Endothelial cell of umbilical vein (primary cell): ENCODE data around the gene VSIR. TPM values are rescaled to one million over a fixed set of nuclear protein-coding genes. Genes with fewer than 3 reads are reported as not detected.

Experiments
- BruUV-seq: library from RNA; stranded (reverse); fragments of 400-500 nt; replicated peaks from 2 replicates; lab custom pipeline; 2021; lab: Mats Ljungman, UMichigan
- CTCF ChIA-PET: fragments of 300-600, 350-600 bp; sonication (Branson Sonifier 250); formaldehyde crosslinking; loops from one replicate; lab custom pipeline; 2021; ENCODE audit warnings: antibody characterized with exemption, inconsistent platforms; lab: Charles Lee
- POLR2A ChIA-PET: fragments of 300-600, 350-600 bp; sonication (Branson Sonifier 250); formaldehyde crosslinking; loops from one replicate; lab custom pipeline; 2021; ENCODE audit warnings: antibody characterized with exemption, inconsistent platforms; lab: Charles Lee
- DNase-seq: peaks from one replicate; pipeline ENCODE4 v3.0.0-alpha.2; 2011; ENCODE audit warnings: low read depth, low spot score
- FAIRE-seq: peaks from 2 replicates; lab custom pipeline; 2011; peaks lifted over from hg19 to GRCh38; lab: Jason Lieb, UNC
- H2AFZ ChIP-seq: 2 replicates; pipeline ENCODE4 v1.6.0; 2012; ENCODE audit warnings: low read depth, low read length, control low read depth, inconsistent platforms
- H3K27ac ChIP-seq: 2 replicates; pipeline ENCODE4 v1.5.1; 2011; ENCODE audit warnings: low read depth, mild to moderate bottlenecking, control low read depth, low read length, moderate library complexity; ENCODE audit not compliant: insufficient read depth
- H3K27me3 ChIP-seq, 2 experiments: 2 replicates each; pipeline versions ENCODE4 v1.6.0 to v1.6.1; 2011; ENCODE audit warnings: low read length in 2 of 2, mixed read lengths in 1 of 2; ENCODE audit not compliant: control insufficient read depth in 2 of 2, insufficient read depth in 2 of 2
- H3K36me3 ChIP-seq, 2 experiments: 2 replicates in 1 of 2; 3 replicates in 1 of 2; pipeline ENCODE4 v1.5.1; 2011; ENCODE audit warnings: low read length in 2 of 2, mild to moderate bottlenecking in 1 of 2, moderate library complexity in 1 of 2; ENCODE audit not compliant: control insufficient read depth in 2 of 2, insufficient read depth in 2 of 2; ENCODE audit errors: extremely low read depth in 1 of 2
- H3K4me1 ChIP-seq: 3 replicates; pipeline ENCODE4 v1.5.1; 2011; ENCODE audit warnings: mild to moderate bottlenecking, low read length; ENCODE audit not compliant: control insufficient read depth, insufficient read depth; ENCODE audit errors: extremely low read depth
- H3K4me2 ChIP-seq: 2 replicates; pipeline ENCODE4 v1.6.1; 2011; ENCODE audit warnings: low read length, control low read depth, mixed read lengths; ENCODE audit not compliant: insufficient read depth
- H3K4me3 ChIP-seq, 3 experiments: fragments of 200-600 bp in 1 of 3; sonication (generic), shearing (Covaris generic) in 1 of 3; replicated peaks in 1 of 3; 2 replicates each; pipeline ENCODE4 v1.5.1; 2011 to 2016; ENCODE audit warnings: control low read depth in 3 of 3, low read length in 3 of 3, mild to moderate bottlenecking in 2 of 3, inconsistent platforms in 1 of 3, low read depth in 1 of 3, moderate library complexity in 1 of 3; ENCODE audit not compliant: insufficient read depth in 1 of 3
- H3K79me2 ChIP-seq: 2 replicates; pipeline ENCODE4 v1.6.0; 2012; ENCODE audit warnings: low read length, inconsistent platforms; ENCODE audit not compliant: control insufficient read depth, insufficient read depth
- H3K9ac ChIP-seq: replicated peaks from 2 replicates; pipeline ENCODE3; 2011; ENCODE audit warnings: low read length, control low read depth; ENCODE audit not compliant: insufficient read depth; ENCODE audit errors: extremely low read depth
- H3K9me1 ChIP-seq: replicated peaks from 3 replicates; pipeline ENCODE4 v1.6.0; 2011; ENCODE audit warnings: mild to moderate bottlenecking, low read length; ENCODE audit not compliant: control insufficient read depth, insufficient read depth; ENCODE audit errors: extremely low read depth
- H3K9me3 ChIP-seq: replicated peaks from 2 replicates; pipeline ENCODE4 v1.5.1; 2012; ENCODE audit warnings: low read length, inconsistent platforms; ENCODE audit not compliant: control insufficient read depth, insufficient read depth
- H4K20me1 ChIP-seq: replicated peaks from 2 replicates; pipeline ENCODE3; 2011; ENCODE audit warnings: mild to moderate bottlenecking, low read length; ENCODE audit not compliant: control insufficient read depth, insufficient read depth; ENCODE audit errors: extremely low read depth
- EZH2 ChIP-seq: IDR thresholded peaks from 2 replicates; pipeline ENCODE4 v1.6.1; 2012; ENCODE audit warnings: borderline replicate concordance, low read depth, mild to moderate bottlenecking, moderate library complexity, low read length, inconsistent platforms; ENCODE audit not compliant: severe bottlenecking
- FOS ChIP-seq: IDR thresholded peaks from 2 replicates; pipeline ENCODE4 v1.6.1; 2011; ENCODE audit warnings: mild to moderate bottlenecking, low read length, moderate library complexity, borderline replicate concordance; ENCODE audit not compliant: insufficient read depth
- GATA2 ChIP-seq: IDR thresholded peaks from 2 replicates; pipeline ENCODE4 v1.7.0; 2011; ENCODE audit warnings: low read depth, mild to moderate bottlenecking, moderate library complexity, mixed read lengths, low read length; ENCODE audit not compliant: insufficient read length, insufficient read depth
- JUN ChIP-seq: IDR thresholded peaks from 2 replicates; pipeline ENCODE4 v1.6.1; 2011; ENCODE audit warnings: borderline replicate concordance, low read depth; ENCODE audit not compliant: insufficient read length, insufficient read depth
- MYC ChIP-seq: IDR thresholded peaks from one replicate; pipeline ENCODE4 v1.6.1; 2011; ENCODE audit warnings: mild to moderate bottlenecking, low read depth, low read length
- POLR2A ChIP-seq: IDR thresholded peaks from 2 replicates; pipeline ENCODE4 v1.6.1; 2012; ENCODE audit warnings: low read depth, mild to moderate bottlenecking, control low read depth, low read length
- POLR2AphosphoS5 ChIP-seq: IDR thresholded peaks from 2 replicates; pipeline ENCODE4 v1.6.1; 2012; ENCODE audit warnings: low read depth, mild to moderate bottlenecking, control low read depth, low read length, moderate library complexity; ENCODE audit not compliant: insufficient read depth
- dilution Hi-C: fragments of 300-500 bp; cut with MboI; formaldehyde crosslinking; loops from one replicate; pipeline ENCODE4 v1.15.0; 2019; ENCODE audit warnings: low sequenced_read_pairs; ENCODE audit not compliant: extremely low pct_ligation_motif_present
- intact Hi-C: fragments of 100-400 bp; cut with micrococcal nuclease; formaldehyde crosslinking; loops from one replicate; pipeline ENCODE4 v1.10.0; 2022
- polyA plus RNA-seq, 4 experiments: library from polyadenylated mRNA; depleted of rRNA in 3 of 4; stranded (reverse) in 3 of 4; unstranded in 1 of 4; fragments of >200 nt; gene quantifications; 2 replicates each; pipeline versions ENCODE4 v1.2.1 to v1.2.3, GENCODE V29; 2011 to 2012; ENCODE audit warnings: missing spikeins in 1 of 4
- total RNA-seq: library from RNA; stranded (reverse); gene quantifications from 2 replicates; pipeline ENCODE4 v1.2.3, GENCODE V29; 2021
- TF ChIP-seq, protein P1 (sequence below): IDR thresholded peaks from 2 replicates; pipeline ENCODE4 v1.6.1; 2011; ENCODE audit not compliant: insufficient read depth, insufficient read length
- TF ChIP-seq, protein P2 (sequence below), 2 donors: IDR thresholded peaks; 1 replicate in 1 of 2; 2 replicates in 1 of 2; pipeline ENCODE4 v1.5.1; 2011; ENCODE audit warnings: low read length in 2 of 2, mild to moderate bottlenecking in 2 of 2, moderate library complexity in 2 of 2, control low read depth in 1 of 2, inconsistent platforms in 1 of 2, low read depth in 1 of 2; ENCODE audit not compliant: insufficient read depth in 1 of 2; ENCODE audit errors: extremely low read depth in 1 of 2

VSIR gene
- total and polyA plus RNA-seq, 2 donors (not counting 3 experiments of a cell fraction or from before 2014, with no cell fraction given) = 4.9 to 6.3 TPM

DNA sequence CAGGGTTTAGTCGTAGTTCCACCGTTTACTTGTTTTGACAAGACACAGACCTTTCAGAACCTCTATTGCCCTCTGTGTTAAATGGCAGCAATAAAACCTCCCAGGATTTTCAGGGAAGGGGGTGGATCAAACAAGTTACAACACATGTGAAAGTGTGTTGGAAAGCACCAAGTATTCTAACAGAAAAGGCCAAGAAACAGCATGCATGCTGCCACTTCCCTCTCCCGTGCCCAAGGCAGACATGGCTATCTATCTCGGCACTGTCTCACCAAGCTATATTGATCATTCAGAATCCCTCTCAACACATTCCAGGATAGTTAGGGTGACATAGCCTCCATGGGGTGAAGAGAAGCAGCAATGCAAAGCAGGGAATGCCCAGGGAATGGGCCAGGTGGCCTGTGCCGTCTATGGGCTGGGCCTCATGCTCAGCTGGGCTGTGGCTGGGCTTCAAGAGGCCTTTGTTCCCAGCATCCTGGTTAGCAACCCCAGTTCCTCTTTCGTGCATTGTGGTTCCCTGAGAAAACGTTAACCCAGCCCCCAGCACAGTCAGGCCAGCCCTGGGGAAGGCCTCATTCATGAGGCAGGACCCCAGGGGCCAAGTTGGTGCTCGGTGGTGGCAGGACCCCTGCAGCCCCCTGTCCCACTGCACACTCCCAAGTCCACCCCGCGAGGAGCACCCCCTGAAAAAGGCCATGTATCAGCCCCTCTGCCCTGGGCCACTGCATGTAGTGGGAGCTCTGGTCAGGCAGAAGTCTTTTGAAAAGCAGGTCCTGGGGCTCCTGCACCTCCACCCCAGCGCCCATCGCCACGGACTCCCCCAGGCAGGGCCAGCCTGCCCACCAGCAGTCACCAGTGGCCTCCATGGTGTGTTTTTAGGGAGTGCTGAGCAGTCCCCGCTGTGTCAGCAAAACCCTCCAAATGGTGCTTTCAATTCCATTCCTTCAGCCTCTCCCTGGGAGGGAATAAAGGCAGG is 25.5 kb downstream of the VSIR start:
- Histone ChIP-seq H3K9me3 (no peaks in the 10 kb centered on the region), H3K9ac (no peak overlapping the region), H3K4me1 (peaks cover 15% of the 10 kb centered on the region), H3K27ac (no peak overlapping the region), H2AFZ (no peak overlapping the region), H3K79me2 (no peaks in the 10 kb centered on the region), H3K4me2 (no peak overlapping the region), H3K9me1 (no peaks in the 10 kb centered on the region), H3K36me3 (no peaks in the 10 kb centered on the region), H3K27me3 (no peaks in the 10 kb centered on the region), H4K20me1 (no peaks in the 10 kb centered on the region), H3K4me3 (no peak overlapping the region)
- TF ChIP-seq EZH2 (no peak), MYC (no peak), POLR2A (no peak), FOS (no peak), POLR2AphosphoS5 (no peak), JUN (no peak), GATA2 (no peak)
- TF ChIP-seq, protein P1, sequence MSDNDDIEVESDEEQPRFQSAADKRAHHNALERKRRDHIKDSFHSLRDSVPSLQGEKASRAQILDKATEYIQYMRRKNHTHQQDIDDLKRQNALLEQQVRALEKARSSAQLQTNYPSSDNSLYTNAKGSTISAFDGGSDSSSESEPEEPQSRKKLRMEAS = no peak
- TF ChIP-seq, protein P2, sequence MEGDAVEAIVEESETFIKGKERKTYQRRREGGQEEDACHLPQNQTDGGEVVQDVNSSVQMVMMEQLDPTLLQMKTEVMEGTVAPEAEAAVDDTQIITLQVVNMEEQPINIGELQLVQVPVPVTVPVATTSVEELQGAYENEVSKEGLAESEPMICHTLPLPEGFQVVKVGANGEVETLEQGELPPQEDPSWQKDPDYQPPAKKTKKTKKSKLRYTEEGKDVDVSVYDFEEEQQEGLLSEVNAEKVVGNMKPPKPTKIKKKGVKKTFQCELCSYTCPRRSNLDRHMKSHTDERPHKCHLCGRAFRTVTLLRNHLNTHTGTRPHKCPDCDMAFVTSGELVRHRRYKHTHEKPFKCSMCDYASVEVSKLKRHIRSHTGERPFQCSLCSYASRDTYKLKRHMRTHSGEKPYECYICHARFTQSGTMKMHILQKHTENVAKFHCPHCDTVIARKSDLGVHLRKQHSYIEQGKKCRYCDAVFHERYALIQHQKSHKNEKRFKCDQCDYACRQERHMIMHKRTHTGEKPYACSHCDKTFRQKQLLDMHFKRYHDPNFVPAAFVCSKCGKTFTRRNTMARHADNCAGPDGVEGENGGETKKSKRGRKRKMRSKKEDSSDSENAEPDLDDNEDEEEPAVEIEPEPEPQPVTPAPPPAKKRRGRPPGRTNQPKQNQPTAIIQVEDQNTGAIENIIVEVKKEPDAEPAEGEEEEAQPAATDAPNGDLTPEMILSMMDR (IDR thresholded peaks at IDR 0.05; ENCODE audit: extremely low read depth in 1 of 2, insufficient read depth in 1 of 2, low read depth in 1 of 2, low read length in 2 of 2) = no peak
- dilution Hi-C loops (no loop called here), intact Hi-C loops (loop anchor here (2.0 kb wide), 1 partner anchor 19 kb away; no protein-coding TSS in a partner anchor)
- no peak for DNase-seq
- ChIA-PET POLR2A (no interaction called here), CTCF (interaction anchor here (0.7 to 1.6 kb wide), 11 partner anchors 8 to 428 kb away, joined by 3 to 5 read pairs (median 3); partner anchors contain the start of gene VSIR)
- no peak for FAIRE-seq
- BruUV-seq = no TSS peak
